GM10248 (cell line): ENCODE data around the gene TNFAIP3.

Source experiments
- CTCF ChIA-PET: fragments of 300-600 bp; sonication (Branson Sonifier 250); formaldehyde crosslinking; extraction: SDS; loops from one replicate; lab custom pipeline; 2021; ENCODE audit warnings: antibody characterized with exemption; lab: Yijun Ruan, JAX
- POLR2A ChIA-PET: fragments of 350-650 bp; sonication (Branson Sonifier 250); formaldehyde crosslinking; extraction: SDS; loops from one replicate; lab custom pipeline; 2020; ENCODE audit warnings: antibody characterized with exemption; lab: Yijun Ruan, JAX
- DNase-seq: peaks from one replicate; pipeline ENCODE4 v3.0.0; 2012; ENCODE audit errors: extremely low spot score
- TF ChIP-seq, protein P1 (sequence below): IDR thresholded peaks from 2 replicates; pipeline ENCODE4 v1.5.1; 2012; ENCODE audit warnings: mild to moderate bottlenecking, low read depth; ENCODE audit errors: extremely low read depth, missing control alignments, control extremely low read depth

The TNFAIP3 gene

DNA sequence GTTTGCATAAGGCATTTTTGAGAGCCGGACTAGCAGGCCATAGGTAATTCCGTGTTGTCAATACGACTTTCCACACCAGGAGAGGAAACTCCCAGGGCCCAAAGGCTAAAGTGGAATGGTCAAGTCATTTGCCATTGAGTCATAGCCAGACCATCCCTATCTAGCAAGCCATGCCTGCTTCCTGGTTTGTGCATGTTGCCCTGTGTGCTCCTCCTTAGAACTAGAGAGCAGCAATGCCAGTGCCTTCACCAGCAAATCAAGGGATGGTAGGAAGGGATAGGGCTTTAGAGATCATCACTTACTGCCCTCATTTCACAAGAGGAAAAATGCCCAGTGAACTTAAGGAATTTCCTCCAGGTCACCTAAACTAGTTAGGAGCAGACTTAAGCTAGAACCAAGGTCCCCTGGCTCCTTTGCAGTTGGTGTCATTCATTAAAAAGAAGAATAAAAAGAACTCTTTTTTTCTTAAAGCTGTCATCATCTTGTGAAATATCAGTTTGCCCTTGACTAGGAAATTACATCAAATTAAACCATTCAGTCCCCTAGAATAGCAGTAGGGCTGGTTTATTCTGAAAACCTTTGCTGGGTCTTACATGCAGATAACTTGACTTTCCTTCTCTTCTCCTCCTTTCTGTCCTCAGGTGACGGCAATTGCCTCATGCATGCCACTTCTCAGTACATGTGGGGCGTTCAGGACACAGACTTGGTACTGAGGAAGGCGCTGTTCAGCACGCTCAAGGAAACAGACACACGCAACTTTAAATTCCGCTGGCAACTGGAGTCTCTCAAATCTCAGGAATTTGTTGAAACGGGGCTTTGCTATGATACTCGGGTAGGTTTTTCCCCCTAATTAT is 7.4 kb downstream of the TNFAIP3 start:
- ChIA-PET CTCF (interaction anchor here (0.8 to 9.4 kb wide), 11 partner anchors 38 to 170 kb away, joined by 3 to 138 read pairs (median 4); no protein-coding TSS in a partner anchor), POLR2A (interaction anchor here (1.2 kb wide), 1 partner anchor 17 kb away, joined by 3 read pairs; no protein-coding TSS in a partner anchor)
- TF ChIP-seq, protein P1, sequence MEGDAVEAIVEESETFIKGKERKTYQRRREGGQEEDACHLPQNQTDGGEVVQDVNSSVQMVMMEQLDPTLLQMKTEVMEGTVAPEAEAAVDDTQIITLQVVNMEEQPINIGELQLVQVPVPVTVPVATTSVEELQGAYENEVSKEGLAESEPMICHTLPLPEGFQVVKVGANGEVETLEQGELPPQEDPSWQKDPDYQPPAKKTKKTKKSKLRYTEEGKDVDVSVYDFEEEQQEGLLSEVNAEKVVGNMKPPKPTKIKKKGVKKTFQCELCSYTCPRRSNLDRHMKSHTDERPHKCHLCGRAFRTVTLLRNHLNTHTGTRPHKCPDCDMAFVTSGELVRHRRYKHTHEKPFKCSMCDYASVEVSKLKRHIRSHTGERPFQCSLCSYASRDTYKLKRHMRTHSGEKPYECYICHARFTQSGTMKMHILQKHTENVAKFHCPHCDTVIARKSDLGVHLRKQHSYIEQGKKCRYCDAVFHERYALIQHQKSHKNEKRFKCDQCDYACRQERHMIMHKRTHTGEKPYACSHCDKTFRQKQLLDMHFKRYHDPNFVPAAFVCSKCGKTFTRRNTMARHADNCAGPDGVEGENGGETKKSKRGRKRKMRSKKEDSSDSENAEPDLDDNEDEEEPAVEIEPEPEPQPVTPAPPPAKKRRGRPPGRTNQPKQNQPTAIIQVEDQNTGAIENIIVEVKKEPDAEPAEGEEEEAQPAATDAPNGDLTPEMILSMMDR = no peak
- DNase-seq = no peak

DNA sequence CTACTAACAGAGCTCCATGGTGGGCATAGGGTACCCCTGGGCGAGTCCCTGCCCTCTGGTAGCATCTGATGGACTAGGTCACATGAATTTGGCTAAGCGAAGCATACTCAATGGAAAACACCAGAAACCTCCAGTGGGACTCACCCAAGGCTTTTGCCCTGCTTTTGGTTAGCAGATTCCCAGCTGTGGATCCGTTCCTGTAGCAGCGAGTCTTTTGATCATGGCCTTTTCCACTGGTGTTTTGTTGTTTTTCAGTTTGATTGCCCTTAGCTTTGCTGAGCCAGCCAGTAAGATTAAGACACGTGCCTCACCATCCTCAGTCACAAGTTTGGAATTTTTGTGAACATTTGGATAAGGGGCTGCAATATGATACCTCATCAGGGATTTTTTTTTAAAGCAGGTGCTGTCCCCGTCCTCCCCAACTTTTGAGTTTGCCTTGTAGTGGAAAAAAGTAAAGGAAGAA is 8.0 kb downstream of the TNFAIP3 start:
- DNase-seq = no peak
- CTCF ChIA-PET = interaction anchor here (0.8 to 1.4 kb wide), 4 partner anchors 64 to 171 kb away, joined by 3 to 8 read pairs (median 4); no protein-coding TSS in a partner anchor
- TF ChIP-seq, protein P1 = no peak

DNA sequence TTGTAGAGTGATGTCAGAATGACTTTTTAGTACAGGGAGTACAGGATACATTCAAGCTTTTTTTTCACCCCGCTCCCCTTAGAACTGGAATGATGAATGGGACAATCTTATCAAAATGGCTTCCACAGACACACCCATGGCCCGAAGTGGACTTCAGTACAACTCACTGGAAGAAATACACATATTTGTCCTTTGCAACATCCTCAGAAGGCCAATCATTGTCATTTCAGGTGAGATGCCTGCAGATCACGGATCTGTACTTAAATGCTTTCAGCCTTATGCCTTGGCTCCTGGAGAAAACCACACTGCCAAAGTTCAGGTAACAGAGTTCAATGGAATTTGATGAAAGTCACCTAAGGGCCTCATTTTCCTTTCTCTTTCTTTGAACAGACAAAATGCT is 8.5 kb downstream of the TNFAIP3 start:
- POLR2A ChIA-PET = no interaction called here
- CTCF ChIA-PET = interaction anchor here (1.1 to 1.4 kb wide), 3 partner anchors 64 to 171 kb away, joined by 4 to 8 read pairs (median 5); no protein-coding TSS in a partner anchor
- TF ChIP-seq, protein P1 = no peak
- DNase-seq = no peak

More for the DNA sequence above, 8.0 kb downstream of the TNFAIP3 start:
- POLR2A ChIA-PET = no interaction called here

DNA sequence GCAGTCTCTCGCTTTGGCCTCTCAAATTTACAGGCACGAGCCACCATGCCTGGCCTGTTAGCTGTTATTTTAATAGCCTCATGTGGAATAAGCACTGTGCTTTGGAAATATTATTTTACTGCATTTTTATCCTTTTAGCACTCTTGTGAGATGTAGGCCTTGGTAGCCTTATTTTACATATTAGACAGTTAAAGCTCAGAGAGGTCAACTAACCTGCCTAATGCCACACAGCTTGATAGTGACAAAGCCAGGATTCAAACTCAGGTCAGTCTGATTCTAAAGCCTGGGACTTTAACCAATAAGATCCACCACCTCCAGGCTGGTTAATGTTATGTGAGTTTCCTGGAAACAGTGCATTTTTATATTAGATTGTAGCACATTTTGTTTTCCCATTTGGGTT is 9.5 kb downstream of the TNFAIP3 start:
- DNase-seq = no peak
- CTCF ChIA-PET = interaction anchor here (1.7 to 6.8 kb wide), 4 partner anchors 7 to 77 kb away, joined by 5 to 58 read pairs (median 7); partner anchors contain the start of gene TNFAIP3
- TF ChIP-seq, protein P1 = no peak
- POLR2A ChIA-PET = no interaction called here

DNA sequence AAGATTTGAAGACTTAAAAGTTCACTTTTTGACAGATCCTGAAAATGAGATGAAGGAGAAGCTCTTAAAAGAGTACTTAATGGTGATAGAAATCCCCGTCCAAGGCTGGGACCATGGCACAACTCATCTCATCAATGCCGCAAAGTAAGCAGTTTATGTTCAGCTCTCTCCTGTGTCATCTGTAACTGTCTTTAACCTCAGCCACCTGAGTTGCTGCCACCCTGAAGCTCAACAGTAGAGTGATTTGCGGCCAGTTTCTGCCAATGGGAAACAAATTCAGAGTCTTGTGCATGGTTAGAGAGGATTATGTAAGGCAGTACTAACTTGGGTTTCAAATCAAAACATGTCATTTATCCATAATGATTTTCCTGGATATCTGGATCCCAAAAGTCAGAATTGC is 10.1 kb downstream of the TNFAIP3 start:
- CTCF ChIA-PET = interaction anchor here (0.9 to 6.8 kb wide), 6 partner anchors 8 to 171 kb away, joined by 3 to 58 read pairs (median 6); partner anchors contain the start of gene TNFAIP3
- no peak for DNase-seq
- POLR2A ChIA-PET = interaction anchor here (1.1 kb wide), 1 partner anchor 14 kb away, joined by 3 read pairs; no protein-coding TSS in a partner anchor
- TF ChIP-seq, protein P1 = no peak

DNA sequence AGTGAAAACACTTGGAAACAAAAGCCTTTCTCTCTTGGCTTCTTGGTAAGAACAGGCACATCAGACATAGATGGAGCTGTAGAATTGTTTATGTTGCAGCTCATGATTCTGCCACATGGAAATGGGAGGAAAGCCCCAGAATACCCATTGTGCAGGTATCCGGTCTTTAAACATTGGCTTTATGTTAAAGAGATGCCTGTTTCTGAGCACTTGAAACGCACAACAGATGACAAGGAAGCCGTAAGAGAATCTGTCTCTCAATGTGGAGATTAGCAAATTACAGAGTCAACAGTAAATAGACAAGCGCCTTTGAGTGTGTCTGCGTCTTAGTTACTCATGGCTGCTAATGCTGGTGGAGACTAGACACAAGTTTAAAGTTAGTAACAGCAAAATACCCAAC is 10.5 kb downstream of the TNFAIP3 start:
- no peak for DNase-seq
- POLR2A ChIA-PET = interaction anchor here (1.1 kb wide), 1 partner anchor 14 kb away, joined by 3 read pairs; no protein-coding TSS in a partner anchor
- TF ChIP-seq, protein P1 = no peak
- CTCF ChIA-PET = interaction anchor here (0.9 to 7.6 kb wide), 8 partner anchors 8 to 171 kb away, joined by 3 to 58 read pairs (median 6); partner anchors contain the start of gene TNFAIP3
